Smooth muscle cell (in vitro differentiated cells): ENCODE measurements around the gene AAMP. TPM values are rescaled to one million over a fixed set of nuclear protein-coding genes. Genes with fewer than 3 reads are reported as not detected.

Experiments used
- DNase-seq: peaks from one replicate; lab custom pipeline; 2025; ENCODE audit not compliant: unreplicated experiment; lab: John Stamatoyannopoulos, UW
- H2AFZ ChIP-seq: fragments of 200-600 bp; sonication (generic); 2 replicates; pipeline ENCODE4 v1.6.0; 2016; ENCODE audit warnings: antibody characterized with exemption, low read depth, mild to moderate bottlenecking
- H3F3A ChIP-seq: fragments of 200-600 bp; sonication (generic); 2 replicates; pipeline ENCODE4 v1.6.0; 2017; ENCODE audit warnings: antibody characterized with exemption, low read depth
- H3K27ac ChIP-seq: fragments of 200-600 bp; sonication (generic); 2 replicates; pipeline ENCODE4 v1.5.1; 2016; ENCODE audit warnings: low read depth, mild to moderate bottlenecking
- H3K27me3 ChIP-seq: fragments of 200-600 bp; sonication (generic); 2 replicates; pipeline ENCODE4 v1.6.1; 2016; ENCODE audit warnings: low read depth, mild to moderate bottlenecking
- H3K36me3 ChIP-seq: fragments of 200-600 bp; sonication (generic); 2 replicates; pipeline ENCODE4 v1.5.1; 2016; ENCODE audit warnings: low read depth
- H3K4me1 ChIP-seq: fragments of 200-600 bp; sonication (generic); 2 replicates; pipeline ENCODE4 v1.5.1; 2016; ENCODE audit warnings: low read depth
- H3K4me2 ChIP-seq: fragments of 200-600 bp; sonication (generic); 2 replicates; pipeline ENCODE4 v1.6.0; 2016; ENCODE audit warnings: mild to moderate bottlenecking
- H3K4me3 ChIP-seq: fragments of 200-600 bp; sonication (generic); 2 replicates; pipeline ENCODE4 v1.5.1; 2016; ENCODE audit warnings: mild to moderate bottlenecking
- H3K79me2 ChIP-seq: fragments of 200-600 bp; sonication (generic); 2 replicates; pipeline ENCODE4 v1.6.0; 2016; ENCODE audit warnings: low read depth, mild to moderate bottlenecking
- H3K9ac ChIP-seq: fragments of 200-600 bp; sonication (generic); 2 replicates; pipeline ENCODE4 v1.6.0; 2016; ENCODE audit warnings: low read depth
- H3K9me3 ChIP-seq: fragments of 200-600 bp; sonication (generic); replicated peaks from 2 replicates; pipeline ENCODE4 v1.5.1; 2016; ENCODE audit warnings: low read depth
- H4K20me1 ChIP-seq: fragments of 200-600 bp; sonication (generic); 2 replicates; pipeline ENCODE4 v1.6.0; 2016; ENCODE audit warnings: low read depth
- CTCF ChIP-seq: fragments of 200-600 bp; sonication (generic); IDR thresholded peaks from 2 replicates; pipeline ENCODE4 v1.5.1; 2017; ENCODE audit warnings: borderline replicate concordance, mild to moderate bottlenecking, antibody characterized with exemption; ENCODE audit not compliant: insufficient read depth, poor library complexity, severe bottlenecking
- WGBS: methylation state at CpG from one replicate; pipeline ENCODE4 v1.1.7; 2016; ENCODE audit warnings: low lambda C conversion rate; 5-methylcytosine and 5-hydroxymethylcytosine counted together
- polyA plus RNA-seq: library from polyadenylated mRNA; unstranded; fragments of >200 nt; fragmentation: Nextera tagmentation; extraction: Ambion mirVana; gene quantifications from 2 replicates; pipeline ENCODE4 v1.2.1, GENCODE V29; 2016
- total RNA-seq: library from RNA; depleted of rRNA; stranded (reverse); fragments of >200 nt; gene quantifications from 2 replicates; pipeline ENCODE4 v1.2.3, GENCODE V29; 2014

The AAMP gene
- total and polyA plus RNA-seq, 2 experiments from 2014 or later = 71.5 to 95.8 TPM

DNA sequence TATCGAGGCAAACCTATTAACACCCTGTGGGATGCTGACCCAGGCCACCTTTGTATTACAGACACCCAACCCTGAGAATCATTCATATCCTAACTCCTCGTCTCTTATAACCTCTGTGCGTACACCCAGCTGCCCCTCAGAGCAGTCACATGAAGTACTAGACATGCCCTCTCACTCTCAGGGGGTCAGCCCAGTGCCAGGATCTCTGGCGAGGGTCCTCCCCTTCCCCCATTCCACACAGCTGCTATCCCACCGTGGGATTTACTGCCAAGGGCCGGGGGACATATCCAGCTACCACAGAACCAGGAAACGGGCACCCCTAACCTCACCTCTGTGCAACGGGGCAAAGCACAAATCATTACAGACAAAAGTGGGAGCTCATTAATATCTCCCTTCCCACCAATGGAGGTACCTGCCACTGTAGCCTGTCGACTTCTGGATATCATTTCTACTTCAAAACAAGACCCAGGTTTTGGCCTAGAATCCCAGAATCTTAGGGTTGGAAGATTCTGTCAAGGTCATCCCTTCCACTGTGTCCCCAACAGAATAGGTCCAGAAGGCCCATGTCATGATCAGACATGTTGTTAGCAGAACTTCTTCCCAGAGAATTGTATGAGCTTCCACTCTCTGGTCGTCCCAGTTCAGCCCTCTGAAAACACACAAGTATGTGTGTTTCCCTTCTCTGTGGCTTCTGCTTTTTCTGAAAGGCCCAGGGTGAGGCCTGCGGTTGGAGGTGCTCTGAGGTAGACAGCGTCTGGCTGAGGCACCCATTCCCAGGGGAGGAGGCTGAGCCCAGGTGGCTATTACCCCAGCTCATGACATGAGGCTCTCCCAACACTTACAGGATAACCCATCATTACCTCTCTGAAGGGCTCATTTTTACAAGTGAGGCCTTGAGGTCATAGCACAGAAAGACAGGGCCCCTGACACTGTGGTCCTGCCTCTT, 20.7 kb upstream of the AAMP start:
- H3F3A ChIP-seq = peaks cover 38% of the 10 kb centered on the region
- H2AFZ ChIP-seq = no peak overlapping the region
- H3K4me3 ChIP-seq = peak overlapping the region; percentile 64
- DNase-seq = no peak
- H3K27me3 ChIP-seq = no peaks in the 10 kb centered on the region
- TF ChIP-seq CTCF = no peak
- peaks cover 46% of the 10 kb centered on the region for H3K4me1 ChIP-seq
- no peaks in the 10 kb centered on the region for H3K36me3 ChIP-seq
- H3K79me2 ChIP-seq = peaks cover 66% of the 10 kb centered on the region
- no peaks in the 10 kb centered on the region for H3K9me3 ChIP-seq
- H3K9ac ChIP-seq = peak overlapping the region; percentile 73
- H3K27ac ChIP-seq = peak overlapping the region; percentile 100
- H3K4me2 ChIP-seq = peak overlapping the region; percentile 94
- H4K20me1 ChIP-seq = no peaks in the 10 kb centered on the region
- WGBS = 75% methylated on average over 12 of the region's 12 CpGs

- Histone ChIP-seq H3K79me2 (peaks cover 74% of the 10 kb centered on the region), H2AFZ (no peak overlapping the region), H3K4me1 (peaks cover 41% of the 10 kb centered on the region), H3K4me2 (peak overlapping the region; percentile 94), H3K4me3 (peak overlapping the region; percentile 64), H3K27me3 (no peaks in the 10 kb centered on the region), H3K9ac (peak overlapping the region; percentile 73), H3K9me3 (no peaks in the 10 kb centered on the region), H3F3A (peaks cover 42% of the 10 kb centered on the region), H4K20me1 (no peaks in the 10 kb centered on the region), H3K36me3 (no peaks in the 10 kb centered on the region), H3K27ac (peak overlapping the region; percentile 100)
- TF ChIP-seq CTCF = no peak
- WGBS = 31% methylated on average over 6 of the region's 6 CpGs
- no peak for DNase-seq
Observed at GRCh38 chr2:218289639-218290315, 19.8 kb upstream of the AAMP start.

- TF ChIP-seq CTCF = no peak
- H3K4me3 ChIP-seq = peak overlapping the region; percentile 39
- H3K27me3 ChIP-seq = no peaks in the 10 kb centered on the region
- peaks cover 10% of the 10 kb centered on the region for H4K20me1 ChIP-seq
- H3K36me3 ChIP-seq = no peaks in the 10 kb centered on the region
- DNase-seq = peak; percentile 65
- H3K79me2 ChIP-seq = peaks cover 81% of the 10 kb centered on the region
- H3K4me1 ChIP-seq = peaks cover 47% of the 10 kb centered on the region
- no peaks in the 10 kb centered on the region for H3K9me3 ChIP-seq
- peak overlapping the region; percentile 86 for H3K4me2 ChIP-seq
- H3K27ac ChIP-seq = peak overlapping the region; percentile 100
- H3K9ac ChIP-seq = peak overlapping the region; percentile 98
- no peak overlapping the region for H2AFZ ChIP-seq
- WGBS = 2% methylated on average over 11 of the region's 11 CpGs
- H3F3A ChIP-seq = peaks cover 51% of the 10 kb centered on the region
Observed at GRCh38 chr2:218286570-218287459, 16.9 kb upstream of the AAMP start.
